Measurements from ENCODE around the gene MYO5B. TPM values are rescaled to one million over a fixed set of nuclear protein-coding genes. Genes with fewer than 3 reads are reported as not detected.
"Not testable (repeated sequence)": the region's sequence is repeated elsewhere in the genome, so short reads cannot be mapped to it uniquely, and the experiment has no call there.

Gene MYO5B
- total RNA-seq, 4 donors from 2014 or later: 2.0 to 13.9 (median 5.3) TPM

- peak overlapping the region in 1 of 4 donors; percentile 1 for H3K27ac ChIP-seq (replicated peaks in 1 of 4)
- no peak for DNase-seq (ENCODE audit: extremely low spot score)
- H3K36me3 ChIP-seq: peaks cover 0 to 94% (median 67%) of the 10 kb centered on the region in 4 donors
- H3K4me1 ChIP-seq: no peaks in the 10 kb centered on the region
- no peak overlapping the region for H3K4me3 ChIP-seq
- no peaks in the 10 kb centered on the region for H3K9me3 ChIP-seq
- intact Hi-C loops (cut with DNase I): no loop called here
- TF ChIP-seq EP300 (IDR thresholded peaks at IDR 0.05) (no peak), POLR2AphosphoS5 (IDR thresholded peaks at IDR 0.05) (no peak)
- TF ChIP-seq, protein P1, sequence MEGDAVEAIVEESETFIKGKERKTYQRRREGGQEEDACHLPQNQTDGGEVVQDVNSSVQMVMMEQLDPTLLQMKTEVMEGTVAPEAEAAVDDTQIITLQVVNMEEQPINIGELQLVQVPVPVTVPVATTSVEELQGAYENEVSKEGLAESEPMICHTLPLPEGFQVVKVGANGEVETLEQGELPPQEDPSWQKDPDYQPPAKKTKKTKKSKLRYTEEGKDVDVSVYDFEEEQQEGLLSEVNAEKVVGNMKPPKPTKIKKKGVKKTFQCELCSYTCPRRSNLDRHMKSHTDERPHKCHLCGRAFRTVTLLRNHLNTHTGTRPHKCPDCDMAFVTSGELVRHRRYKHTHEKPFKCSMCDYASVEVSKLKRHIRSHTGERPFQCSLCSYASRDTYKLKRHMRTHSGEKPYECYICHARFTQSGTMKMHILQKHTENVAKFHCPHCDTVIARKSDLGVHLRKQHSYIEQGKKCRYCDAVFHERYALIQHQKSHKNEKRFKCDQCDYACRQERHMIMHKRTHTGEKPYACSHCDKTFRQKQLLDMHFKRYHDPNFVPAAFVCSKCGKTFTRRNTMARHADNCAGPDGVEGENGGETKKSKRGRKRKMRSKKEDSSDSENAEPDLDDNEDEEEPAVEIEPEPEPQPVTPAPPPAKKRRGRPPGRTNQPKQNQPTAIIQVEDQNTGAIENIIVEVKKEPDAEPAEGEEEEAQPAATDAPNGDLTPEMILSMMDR (IDR thresholded peaks at IDR 0.05): peak in 2 of 3 experiments; percentile 10 to 30
- 45% methylated on average over 1 of the region's 1 CpG for WGBS
- no peaks in the 10 kb centered on the region for H3K27me3 ChIP-seq
These were observed 410.3 kb downstream of the MYO5B start for GRCh38 chr18:49784427-49785185.

DNA sequence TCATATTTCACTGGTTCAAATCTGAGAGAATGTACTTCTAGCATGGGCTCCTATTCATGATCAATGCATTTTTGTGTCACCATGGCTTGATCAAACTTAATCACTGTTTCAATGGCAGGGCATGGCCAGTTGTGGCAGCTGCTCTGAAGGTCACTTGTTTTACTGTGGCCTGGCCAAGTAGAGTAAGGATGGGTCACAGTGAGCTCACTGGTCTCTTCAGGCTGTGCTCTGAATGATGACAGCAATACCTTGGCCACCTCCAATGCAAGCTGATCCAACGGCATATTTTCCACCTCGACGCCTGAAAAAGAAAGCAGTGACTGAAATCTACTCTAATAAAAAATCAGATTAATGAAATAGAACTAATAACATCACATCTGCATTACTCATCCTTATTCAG is 411.3 kb downstream of the MYO5B start:
- H3K27ac ChIP-seq (replicated peaks in 1 of 4); DNase-seq (ENCODE audit: extremely low spot score); H3K4me1 ChIP-seq; H3K4me3 ChIP-seq; H3K27me3 ChIP-seq; H3K9me3 ChIP-seq; intact Hi-C loops (cut with DNase I): not testable (repeated sequence)
- 94% methylated on average over 3 of the region's 3 CpGs for WGBS
- H3K36me3 ChIP-seq: peaks cover 0 to 94% (median 68%) of the 10 kb centered on the region in 4 donors

DNA sequence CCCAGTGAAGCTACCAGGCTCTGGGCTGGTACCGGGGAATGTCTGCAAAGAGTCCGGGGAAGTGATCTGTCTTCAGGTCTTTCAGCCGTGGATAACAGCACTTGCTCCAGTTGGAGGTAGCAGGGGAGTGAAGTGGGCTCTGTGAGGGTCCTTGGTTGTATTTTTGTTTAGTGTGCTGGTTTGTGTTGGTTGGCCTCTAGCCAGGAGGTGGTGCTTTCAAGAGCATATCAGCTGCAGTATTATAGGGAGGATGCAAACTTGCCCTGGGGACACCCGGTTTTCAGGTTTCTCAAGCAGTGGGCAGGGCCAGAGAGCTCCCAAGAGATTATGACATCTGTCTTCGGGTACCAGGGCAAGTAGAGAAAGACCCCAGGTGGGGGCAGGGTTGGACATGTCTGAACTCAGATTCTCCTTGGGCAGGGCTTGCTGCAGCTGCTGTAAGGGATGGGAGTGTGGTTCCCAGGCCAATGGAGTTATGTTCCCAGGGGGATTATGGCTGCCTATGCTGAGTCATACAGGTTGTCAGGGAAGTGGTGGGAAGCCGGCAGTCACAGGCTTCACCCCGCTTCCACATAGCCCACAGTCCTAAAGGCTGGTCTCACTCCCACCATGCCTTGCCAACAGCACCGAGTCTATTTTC is 416.0 kb downstream of the MYO5B start:
- Histone ChIP-seq H3K4me1 (no peaks in the 10 kb centered on the region), H3K27ac (replicated peaks in 1 of 4) (no peak overlapping the region), H3K27me3 (no peaks in the 10 kb centered on the region), H3K36me3 (peaks cover 0 to 53% (median 42%) of the 10 kb centered on the region in 4 donors), H3K9me3 (no peaks in the 10 kb centered on the region), H3K4me3 (no peak overlapping the region)
- DNase-seq (ENCODE audit: extremely low spot score): no peak
- no peak for TF ChIP-seq POLR2AphosphoS5 (IDR thresholded peaks at IDR 0.05)
- TF ChIP-seq EP300 (IDR thresholded peaks at IDR 0.05): no peak
- TF ChIP-seq, protein P1 (IDR thresholded peaks at IDR 0.05): no peak
- no peak for TF ChIP-seq POLR2A (IDR thresholded peaks at IDR 0.05; ENCODE audit: low read depth)
- WGBS: 77% methylated on average over 6 of the region's 8 CpGs
- intact Hi-C loops (cut with DNase I): no loop called here

Small RNA genes lying within 50 kb of the gene (small RNA-seq; reads per million reads assigned to genes)
- gene RF00019: 0 reads per million in 3 donors
- gene RF00283: 0 reads per million in 3 donors
- 0 reads per million in 3 donors for gene RN7SL310P
- 0 reads per million in 3 donors for gene RNA5SP457
- gene SCARNA17: 0 reads per million in 3 donors

Other genes with a start within 250 kb of the MYO5B start
- under 1 TPM in 1 of 4 donors, not detected in 3; 0.40 TPM for gene CFAP53, start 71.3 kb upstream of the MYO5B start, total RNA-seq
- gene MBD1, start 86.4 kb upstream of the MYO5B start, total RNA-seq: 100 to 1,000 TPM in 1 of 4 donors, 10 to 100 TPM in 3; 65.6 to 101 (median 79.8) TPM
- gene CXXC1, start 92.5 kb upstream of the MYO5B start, total RNA-seq: 10 to 100 TPM; 38.6 to 58.1 (median 49.2) TPM
- gene SKA1, start 179.9 kb upstream of the MYO5B start, total RNA-seq: not detected

Measured in esophagus muscularis mucosa (tissue), 4 donors.